ENCODE results near the gene ZRANB2. TPM values are rescaled to one million over a fixed set of nuclear protein-coding genes. Genes with fewer than 3 reads are reported as not detected.
A peak's percentile ranks its signal among the peaks of the same experiment; 100 is the strongest.

Gene ZRANB2
- total RNA-seq, 2 experiments from 2014 or later = 118 to 119 TPM

DNA sequence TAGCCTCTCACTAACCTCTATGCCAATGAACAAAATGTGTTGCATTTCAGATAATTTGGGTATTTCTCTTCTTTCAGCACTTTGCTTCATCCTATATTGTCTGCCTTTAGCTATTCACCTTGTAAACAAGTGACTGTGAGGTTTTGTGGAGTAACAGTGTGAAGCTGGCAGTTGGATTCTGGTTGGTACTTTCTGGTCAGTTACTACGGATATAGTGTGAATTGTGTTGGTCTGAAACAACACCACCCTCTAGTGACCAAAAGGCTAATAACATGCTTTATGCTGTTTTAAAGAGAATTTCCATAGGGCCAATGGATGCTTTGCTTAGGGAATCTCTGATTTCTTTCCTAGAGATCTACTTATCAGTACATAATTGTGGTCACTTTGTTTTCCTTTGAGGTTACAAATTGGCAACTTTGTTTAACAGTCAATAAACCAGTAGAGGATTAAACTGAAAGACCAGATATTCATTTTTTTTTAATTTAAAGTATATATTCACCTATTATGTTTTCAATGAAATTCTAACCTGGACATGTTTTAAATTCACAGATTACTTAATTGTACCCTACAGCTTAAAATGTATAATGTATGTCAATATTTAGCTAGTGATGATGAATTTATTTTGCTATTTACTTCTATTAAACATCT, 30.8 kb downstream of the ZRANB2 start:
- Mint-ChIP-seq H3K36me3 (no peaks in the 10 kb centered on the region), H3K4me3 (no peak overlapping the region), H3K9me3 (ENCODE audit: low read depth) (no peaks in the 10 kb centered on the region), H3K27me3 (peaks cover 54% of the 10 kb centered on the region), H3K27ac (no peak overlapping the region), H3K4me1 (peaks cover 17% of the 10 kb centered on the region)
- no peak for DNase-seq
- peak; percentile 32 for ATAC-seq
- CTCF ChIA-PET = interaction anchor here (0.6 to 1.9 kb wide), 9 partner anchors 10 to 526 kb away, joined by 3 to 5 read pairs (median 3); partner anchors contain the start of gene ZRANB2

- CTCF ChIA-PET = interaction anchor here (1.0 to 1.4 kb wide), 4 partner anchors 15 to 520 kb away, joined by 3 read pairs; partner anchors contain the start of gene ZRANB2
- Mint-ChIP-seq H3K4me3 (peak within 1 kb of the TSS; percentile 71), H3K9me3 (ENCODE audit: low read depth) (no peaks in the 10 kb centered on the region), H3K27me3 (peaks cover 59% of the 10 kb centered on the region), H3K36me3 (no peaks in the 10 kb centered on the region), H3K4me1 (peaks cover 17% of the 10 kb centered on the region), H3K27ac (no peak within 1 kb of the TSS)
- ATAC-seq (peak; percentile 75), DNase-seq (peak; percentile 68)
Measured at GRCh38 chr1:71047635-71048607, 32.9 kb downstream of the ZRANB2 start, which contains the start of gene PTGER3. PTGER3 (minus strand) TSS chr1:71047816; CDS start chr1:71047577, 239 bp downstream.

DNA sequence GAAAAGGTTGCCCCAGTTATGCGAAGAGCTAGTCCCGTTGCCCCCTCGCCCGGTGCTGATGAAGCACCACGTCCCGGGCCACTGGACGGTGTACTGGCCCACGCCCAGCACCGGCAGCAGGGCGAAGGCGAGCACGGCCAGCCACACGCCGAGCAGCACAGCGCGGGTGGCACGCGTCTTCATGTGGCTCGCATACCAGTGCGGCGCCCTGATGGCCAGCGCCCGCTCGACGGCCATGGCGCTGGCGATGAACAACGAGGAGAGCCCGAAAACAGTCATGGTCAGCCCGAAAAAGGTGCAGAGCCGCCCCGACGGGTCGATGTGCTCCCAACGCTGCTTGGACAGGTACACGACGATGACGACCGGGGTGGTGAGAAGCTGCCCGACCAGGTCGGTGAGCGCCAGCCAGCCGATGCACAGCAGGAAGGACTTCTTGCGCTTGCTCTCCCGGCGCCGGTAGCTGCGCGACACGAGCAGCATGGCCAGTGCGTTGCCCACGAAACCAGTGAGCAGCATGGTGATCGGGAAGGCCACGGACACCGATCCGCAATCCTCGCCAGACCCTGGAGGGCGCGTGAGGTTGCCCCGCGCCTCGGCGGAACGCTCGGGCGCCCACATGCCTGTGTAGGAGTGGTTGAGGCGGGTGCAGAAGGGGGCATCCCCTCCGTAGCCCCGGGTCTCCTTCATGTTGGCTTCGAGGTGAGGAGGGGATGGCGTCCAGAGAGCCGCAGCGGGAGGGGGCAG, 33.8 kb downstream of the ZRANB2 start:
- Mint-ChIP-seq H3K27me3 (peaks cover 57% of the 10 kb centered on the region), H3K36me3 (no peaks in the 10 kb centered on the region), H3K4me3 (peak overlapping the region; percentile 71), H3K9me3 (ENCODE audit: low read depth) (no peaks in the 10 kb centered on the region), H3K4me1 (peaks cover 17% of the 10 kb centered on the region), H3K27ac (no peak overlapping the region)
- CTCF ChIA-PET = interaction anchor here (0.7 to 1.4 kb wide), 6 partner anchors 13 to 519 kb away, joined by 3 read pairs; partner anchors contain the start of gene ZRANB2
- ATAC-seq (peak; percentile 43), DNase-seq (no peak)

GRCh38 chr1:71045463-71046028, 35.3 kb downstream of the ZRANB2 start:
- H3K4me3 Mint-ChIP-seq = no peak overlapping the region
- DNase-seq (no peak), ATAC-seq (no peak)
- H3K36me3 Mint-ChIP-seq = no peaks in the 10 kb centered on the region
- CTCF ChIA-PET = interaction anchor here (1.1 kb wide), 1 partner anchor 13 kb away, joined by 3 read pairs; no protein-coding TSS in a partner anchor
- H3K27ac Mint-ChIP-seq = no peak overlapping the region
- H3K4me1 Mint-ChIP-seq = peaks cover 17% of the 10 kb centered on the region
- H3K27me3 Mint-ChIP-seq = peaks cover 58% of the 10 kb centered on the region
- H3K9me3 Mint-ChIP-seq (ENCODE audit: low read depth) = no peaks in the 10 kb centered on the region

GRCh38 chr1:71044833-71045232, 36.0 kb downstream of the ZRANB2 start:
- peaks cover 17% of the 10 kb centered on the region for H3K4me1 Mint-ChIP-seq
- H3K36me3 Mint-ChIP-seq = no peaks in the 10 kb centered on the region
- H3K9me3 Mint-ChIP-seq (ENCODE audit: low read depth) = no peaks in the 10 kb centered on the region
- peaks cover 58% of the 10 kb centered on the region for H3K27me3 Mint-ChIP-seq
- no peak for ATAC-seq
- H3K27ac Mint-ChIP-seq = no peak overlapping the region
- CTCF ChIA-PET = no interaction called here
- H3K4me3 Mint-ChIP-seq = no peak overlapping the region
- DNase-seq = no peak

DNA sequence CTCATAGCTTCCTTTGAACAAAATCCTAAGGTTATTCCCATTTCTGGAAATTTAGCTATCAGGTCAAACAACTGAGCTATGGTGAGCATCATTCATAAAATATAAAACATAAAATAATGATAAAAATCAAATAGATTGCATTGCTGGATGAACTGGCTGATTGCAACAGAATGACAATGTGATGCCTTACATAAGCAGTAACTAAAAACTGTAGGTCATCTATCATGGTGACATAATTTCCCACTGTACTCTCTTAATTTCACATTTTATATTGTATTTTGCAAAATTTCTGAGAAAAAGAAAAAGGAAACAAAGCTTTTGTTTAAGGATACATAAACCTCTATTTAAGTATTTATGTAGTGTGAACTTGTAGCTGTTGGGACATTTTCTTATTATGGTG, 37.8 kb downstream of the ZRANB2 start:
- CTCF ChIA-PET = no interaction called here
- ATAC-seq (no peak), DNase-seq (no peak)
- peaks cover 51% of the 10 kb centered on the region for H3K27me3 Mint-ChIP-seq
- no peak overlapping the region for H3K27ac Mint-ChIP-seq
- no peak overlapping the region for H3K4me3 Mint-ChIP-seq
- no peaks in the 10 kb centered on the region for H3K9me3 Mint-ChIP-seq (ENCODE audit: low read depth)
- H3K36me3 Mint-ChIP-seq = no peaks in the 10 kb centered on the region
- peaks cover 16% of the 10 kb centered on the region for H3K4me1 Mint-ChIP-seq

DNA sequence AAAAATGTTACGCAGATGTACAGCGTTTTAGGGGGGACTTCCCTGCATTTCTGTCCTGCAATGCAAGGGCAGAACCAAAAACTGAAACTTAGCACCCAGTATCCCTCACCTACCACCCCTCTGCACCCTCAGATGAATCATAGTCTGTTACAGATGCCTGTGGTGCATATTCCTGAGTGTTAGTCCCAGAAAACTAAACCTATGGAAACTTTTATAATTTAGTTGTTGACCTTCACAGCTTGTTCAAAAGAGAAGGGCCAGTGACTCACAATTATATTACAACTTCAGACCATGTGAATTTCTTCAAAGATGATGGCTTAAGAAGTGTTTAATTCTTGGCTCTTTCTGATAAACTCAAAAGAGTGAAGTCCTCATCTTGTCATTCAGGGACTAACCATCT, 39.0 kb downstream of the ZRANB2 start:
- Mint-ChIP-seq H3K36me3 (no peaks in the 10 kb centered on the region), H3K27me3 (peaks cover 40% of the 10 kb centered on the region), H3K4me1 (peaks cover 7% of the 10 kb centered on the region), H3K4me3 (no peak overlapping the region), H3K27ac (no peak overlapping the region), H3K9me3 (ENCODE audit: low read depth) (no peaks in the 10 kb centered on the region)
- ATAC-seq = no peak
- DNase-seq = no peak
- CTCF ChIA-PET = no interaction called here

DNA sequence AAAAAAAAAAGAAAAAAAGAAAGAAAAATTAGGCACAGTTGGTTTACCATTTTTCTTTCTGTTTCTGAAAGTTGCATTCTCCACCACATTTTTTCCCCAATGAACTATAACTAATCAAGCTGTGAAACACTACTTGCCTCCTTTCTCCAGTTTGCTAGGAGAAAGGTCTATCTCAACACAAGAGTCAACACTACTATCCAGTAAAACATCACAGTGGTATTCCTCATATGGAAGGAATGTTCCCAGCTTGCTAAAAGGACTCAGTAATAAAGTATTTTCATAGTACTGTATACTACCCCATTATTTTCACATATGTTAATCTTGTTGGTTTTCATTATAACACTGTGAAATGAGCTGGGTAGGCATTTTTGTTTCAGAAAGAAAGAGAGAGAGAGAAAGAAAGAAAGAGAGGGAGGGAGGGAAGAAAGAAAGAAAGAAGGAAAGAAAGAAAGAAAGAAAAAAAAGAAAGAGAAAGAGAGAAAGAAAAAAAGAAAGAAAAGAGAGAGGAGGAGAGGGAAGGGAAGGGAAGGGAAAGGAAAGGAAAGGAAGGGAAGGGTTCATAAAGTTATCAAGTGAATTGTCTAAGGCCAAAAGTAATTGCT, 41.1 kb downstream of the ZRANB2 start:
- ATAC-seq = no peak
- H3K36me3 Mint-ChIP-seq = no peaks in the 10 kb centered on the region
- H3K4me1 Mint-ChIP-seq = no peaks in the 10 kb centered on the region
- no peak for DNase-seq
- H3K27ac Mint-ChIP-seq = no peak overlapping the region
- no peaks in the 10 kb centered on the region for H3K9me3 Mint-ChIP-seq (ENCODE audit: low read depth)
- H3K4me3 Mint-ChIP-seq = no peak overlapping the region
- CTCF ChIA-PET = interaction anchor here (1.6 kb wide), 1 partner anchor 10 kb away, joined by 5 read pairs; no protein-coding TSS in a partner anchor
- peaks cover 34% of the 10 kb centered on the region for H3K27me3 Mint-ChIP-seq

DNA sequence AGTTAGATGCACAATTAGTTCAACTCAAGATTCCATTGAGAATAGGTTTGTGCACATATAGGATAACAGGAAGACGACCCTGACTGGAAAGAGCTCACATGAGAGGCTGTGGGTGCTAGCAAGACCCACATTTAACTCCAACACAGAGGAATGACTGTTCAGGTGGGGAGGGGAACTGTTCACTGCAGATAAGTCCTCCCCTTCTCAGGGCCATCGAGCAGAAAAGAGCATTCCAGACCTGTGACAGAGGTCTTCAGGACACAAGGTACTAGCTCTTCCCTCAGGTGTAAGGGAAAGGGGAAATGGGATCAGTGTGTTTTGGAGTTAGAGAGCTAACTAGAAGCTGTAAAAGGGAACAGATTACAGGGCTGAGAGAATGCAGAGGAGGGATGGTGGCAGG, 41.9 kb downstream of the ZRANB2 start:
- CTCF ChIA-PET = interaction anchor here (1.6 kb wide), 1 partner anchor 11 kb away, joined by 5 read pairs; no protein-coding TSS in a partner anchor
- no peak overlapping the region for H3K4me3 Mint-ChIP-seq
- H3K4me1 Mint-ChIP-seq = no peaks in the 10 kb centered on the region
- H3K36me3 Mint-ChIP-seq = no peaks in the 10 kb centered on the region
- no peak for DNase-seq
- no peak overlapping the region for H3K27ac Mint-ChIP-seq
- no peak for ATAC-seq
- H3K27me3 Mint-ChIP-seq = peaks cover 33% of the 10 kb centered on the region
- no peaks in the 10 kb centered on the region for H3K9me3 Mint-ChIP-seq (ENCODE audit: low read depth)

GRCh38 chr1:71037829-71038620, 42.8 kb downstream of the ZRANB2 start:
- no peaks in the 10 kb centered on the region for H3K4me1 Mint-ChIP-seq
- CTCF ChIA-PET = interaction anchor here (0.6 kb wide), 1 partner anchor 526 kb away, joined by 3 read pairs; no protein-coding TSS in a partner anchor
- H3K36me3 Mint-ChIP-seq = no peaks in the 10 kb centered on the region
- H3K4me3 Mint-ChIP-seq = no peak overlapping the region
- DNase-seq (no peak), ATAC-seq (no peak)
- no peaks in the 10 kb centered on the region for H3K9me3 Mint-ChIP-seq (ENCODE audit: low read depth)
- no peak overlapping the region for H3K27ac Mint-ChIP-seq
- peaks cover 36% of the 10 kb centered on the region for H3K27me3 Mint-ChIP-seq

- H3K27ac Mint-ChIP-seq = no peak overlapping the region
- no peak overlapping the region for H3K4me3 Mint-ChIP-seq
- DNase-seq = no peak
- H3K27me3 Mint-ChIP-seq = peaks cover 36% of the 10 kb centered on the region
- no peak for ATAC-seq
- H3K4me1 Mint-ChIP-seq = no peaks in the 10 kb centered on the region
- H3K9me3 Mint-ChIP-seq (ENCODE audit: low read depth) = no peaks in the 10 kb centered on the region
- no peaks in the 10 kb centered on the region for H3K36me3 Mint-ChIP-seq
- CTCF ChIA-PET = no interaction called here
Measured at GRCh38 chr1:71037066-71037465, 43.8 kb downstream of the ZRANB2 start.

- no peaks in the 10 kb centered on the region for H3K4me1 Mint-ChIP-seq
- peaks cover 22% of the 10 kb centered on the region for H3K27me3 Mint-ChIP-seq
- no peak overlapping the region for H3K4me3 Mint-ChIP-seq
- H3K36me3 Mint-ChIP-seq = no peaks in the 10 kb centered on the region
- no peak overlapping the region for H3K27ac Mint-ChIP-seq
- no peaks in the 10 kb centered on the region for H3K9me3 Mint-ChIP-seq (ENCODE audit: low read depth)
- CTCF ChIA-PET = interaction anchor here (1.0 to 1.3 kb wide), 2 partner anchors 13 to 14 kb away, joined by 3 read pairs; partner anchors contain the start of gene PTGER3
- DNase-seq = no peak
- ATAC-seq = no peak
Measured at GRCh38 chr1:71033136-71033535, 47.7 kb downstream of the ZRANB2 start.
